Brain pericyte (primary cell): ENCODE data around the gene TBC1D28.
A peak's percentile ranks its signal among the peaks of the same experiment; 100 is the strongest.
"Not testable (repeated sequence)": the region's sequence is repeated elsewhere in the genome, so short reads cannot be mapped to it uniquely, and the experiment has no call there.

Experiments used
- DNase-seq: peaks from one replicate; pipeline ENCODE4 v3.0.0-alpha.2; 2012; ENCODE audit warnings: low read depth, low spot score

TBC1D28 gene

DNA sequence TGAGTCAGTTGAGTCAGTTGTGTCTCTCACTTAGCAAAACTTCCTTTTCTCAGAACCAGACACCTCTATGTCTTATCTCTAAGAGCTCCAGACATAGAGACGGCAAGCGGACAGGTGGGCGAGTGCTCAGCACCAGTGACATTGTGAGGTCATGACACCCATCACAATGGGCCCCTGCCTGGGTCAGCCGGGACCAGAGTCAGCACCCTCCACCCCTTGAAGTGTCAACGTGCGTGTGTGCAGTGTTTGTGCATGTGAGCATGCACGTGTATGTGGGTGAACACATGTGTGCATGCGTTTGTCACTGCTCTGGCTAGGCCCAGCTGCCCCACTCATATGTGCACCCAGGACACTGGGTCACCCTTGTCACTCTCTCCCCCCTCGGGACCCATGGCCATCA lies at the start of gene TBC1D28:
Gene TBC1D28, minus strand, starts transcription at position 101 of the 400 bp plus-strand sequence. CDS start 3,039 bp downstream, outside the sequence.
- DNase-seq: not testable (repeated sequence)

DNA sequence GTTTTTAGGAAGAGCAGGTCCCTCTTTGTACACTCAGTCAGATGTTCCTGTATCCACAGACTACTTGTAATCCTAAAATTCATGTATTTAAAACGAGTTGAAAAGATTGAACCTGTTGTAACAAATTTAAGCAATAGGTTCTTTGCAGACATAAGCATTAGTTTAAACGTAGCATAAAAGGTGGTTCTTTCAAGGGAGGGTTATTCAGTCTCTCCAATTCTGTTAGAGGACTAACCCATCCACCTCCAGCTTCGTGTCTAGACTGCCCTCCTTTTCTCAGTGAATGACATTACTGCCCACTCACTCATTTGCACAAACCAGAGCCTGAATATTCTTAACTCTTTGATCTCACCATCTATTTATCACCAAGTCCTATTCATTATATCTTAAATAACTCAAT lies 38.5 kb upstream of the TBC1D28 start:
- DNase-seq: not testable (repeated sequence)

DNA sequence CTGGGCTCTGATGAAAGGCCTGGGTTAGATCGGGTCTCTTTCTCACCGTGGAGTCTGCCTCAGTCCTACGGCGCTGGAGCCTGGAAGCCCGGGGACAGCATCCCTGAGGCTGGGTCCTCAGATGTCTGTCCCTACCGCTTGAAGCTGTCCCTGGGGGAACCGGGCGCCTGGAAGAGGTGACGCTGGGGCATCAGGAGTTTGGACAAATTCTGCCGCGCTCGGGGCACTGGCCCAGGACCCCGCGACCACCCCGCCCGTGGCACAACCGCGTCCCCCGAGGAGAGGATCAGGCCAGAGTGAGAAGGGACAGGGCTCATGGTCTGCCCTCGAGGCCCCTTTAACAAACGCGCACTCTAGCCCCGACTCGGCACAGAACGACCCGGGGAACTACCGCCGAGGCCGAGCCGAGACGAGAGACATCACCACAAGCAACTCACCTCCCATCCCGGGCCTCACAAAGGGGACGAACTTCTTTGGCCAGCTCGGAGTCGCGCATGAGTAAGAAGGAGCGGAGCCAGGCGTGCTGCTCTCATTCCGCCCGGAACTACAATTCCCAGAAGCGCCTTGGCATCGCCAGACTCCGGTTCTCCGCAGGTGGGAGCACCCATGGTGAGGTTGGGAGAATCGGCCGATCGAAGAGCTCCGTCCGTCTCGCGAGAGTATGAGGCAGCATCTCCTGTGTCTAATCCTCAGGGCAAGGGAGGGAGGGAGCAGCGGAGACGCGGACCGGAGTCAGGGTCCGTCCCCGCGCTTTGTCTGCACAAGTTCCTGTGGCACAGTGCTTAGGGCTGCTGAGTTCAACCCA lies 37.8 kb upstream of the TBC1D28 start, which contains the start of gene FOXO3B:
Gene FOXO3B, minus strand, starts transcription at position 548 of the 805 bp plus-strand sequence. CDS start 663 bp downstream, outside the sequence.
- DNase-seq: peak; percentile 6

DNA sequence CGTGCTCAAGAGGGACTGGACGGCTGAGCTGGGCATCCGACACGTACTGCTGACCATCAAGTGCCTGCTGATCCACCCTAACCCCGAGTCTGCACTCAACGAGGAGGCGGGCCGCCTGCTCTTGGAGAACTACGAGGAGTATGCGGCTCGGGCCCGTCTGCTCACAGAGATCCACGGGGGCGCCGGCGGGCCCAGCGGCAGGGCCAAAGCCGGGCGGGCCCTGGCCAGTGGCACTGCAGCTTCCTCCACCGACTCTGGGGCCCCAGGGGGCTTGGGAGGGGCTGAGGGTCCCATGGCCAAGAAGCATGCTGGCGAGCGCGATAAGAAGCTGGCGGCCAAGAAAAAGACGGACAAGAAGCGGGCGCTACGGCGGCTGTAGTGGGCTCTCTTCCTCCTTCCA lies 33.2 kb upstream of the TBC1D28 start:
- not testable (repeated sequence) for DNase-seq

DNA sequence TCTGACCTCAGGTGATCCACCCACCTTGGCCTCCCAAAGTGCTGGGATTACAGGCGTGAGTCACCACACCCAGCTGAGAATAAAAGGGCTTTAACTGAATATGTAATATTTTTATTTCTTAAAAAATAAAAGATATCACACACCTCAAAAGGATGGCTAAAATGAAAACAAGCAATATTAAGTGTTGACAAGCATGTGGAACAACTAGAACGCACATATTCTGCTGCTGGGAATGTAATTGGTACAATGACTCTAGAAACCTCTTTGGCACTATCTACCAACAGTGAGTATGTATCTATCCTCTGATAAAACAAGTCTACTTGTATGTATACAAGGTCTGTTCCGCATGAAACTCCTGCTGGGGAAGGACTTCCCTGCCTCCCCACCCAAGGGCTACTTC lies 32.7 kb upstream of the TBC1D28 start:
- not testable (repeated sequence) for DNase-seq

DNA sequence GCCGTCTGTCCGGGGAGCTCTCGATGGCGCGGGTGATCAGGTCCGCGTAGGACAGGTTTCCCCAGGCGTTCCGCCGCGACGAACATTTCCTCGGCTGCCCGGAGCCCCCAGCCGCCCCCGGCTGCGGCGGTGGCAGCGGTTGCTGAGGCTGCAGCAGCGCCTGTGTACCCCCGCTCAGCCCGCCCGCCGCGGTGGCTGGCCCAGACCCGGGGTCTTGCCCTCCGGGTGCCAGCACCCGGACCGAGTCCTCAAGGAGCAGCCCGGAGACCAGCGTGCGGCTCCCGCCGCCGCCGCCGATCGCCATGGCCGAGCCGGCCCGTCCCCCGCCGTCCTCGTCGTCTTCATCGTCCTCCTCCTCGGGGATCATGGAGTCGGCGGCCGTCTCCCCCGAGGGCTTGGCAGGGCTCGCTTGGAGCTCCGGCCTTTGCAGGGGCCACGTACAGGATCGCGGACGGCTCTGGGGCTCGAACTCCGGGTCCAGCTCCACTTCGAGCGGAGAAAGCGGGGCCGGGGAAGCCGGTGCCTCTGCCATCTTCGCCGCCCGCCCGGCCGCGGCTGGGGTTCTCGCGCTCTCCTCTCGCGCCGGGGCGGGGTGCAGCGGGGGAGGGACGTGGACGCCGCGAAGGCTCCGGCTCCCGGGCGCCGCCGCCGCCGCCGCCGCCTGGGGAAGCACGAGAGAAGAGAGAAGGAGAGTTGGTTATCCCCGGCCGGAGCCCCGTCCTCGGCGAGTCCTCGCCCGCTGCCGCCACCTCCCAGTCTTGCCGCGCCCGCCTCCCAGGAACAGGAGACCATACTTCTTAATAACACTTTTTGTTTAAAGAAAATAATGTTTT lies 28.4 kb upstream of the TBC1D28 start:
- not testable (repeated sequence) for DNase-seq

DNA sequence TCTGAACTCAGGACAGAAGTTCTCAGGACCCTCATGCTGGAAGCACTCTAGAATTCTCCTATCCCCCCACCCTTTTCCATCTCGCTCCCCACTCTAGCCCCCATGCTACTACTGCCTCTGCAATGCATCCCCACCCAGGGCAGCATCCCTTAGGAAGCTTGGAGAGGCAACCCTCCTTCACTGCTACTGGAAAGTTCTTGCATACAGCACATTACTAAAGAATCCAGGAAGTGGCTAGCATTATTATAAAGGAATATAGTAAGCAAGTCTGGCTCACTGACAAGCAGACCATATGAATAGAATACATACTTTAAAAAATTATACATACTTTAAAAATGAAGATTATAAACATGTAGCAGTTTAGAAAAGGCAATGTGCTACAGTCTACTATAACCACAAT lies 24.4 kb upstream of the TBC1D28 start:
- not testable (repeated sequence) for DNase-seq

DNA sequence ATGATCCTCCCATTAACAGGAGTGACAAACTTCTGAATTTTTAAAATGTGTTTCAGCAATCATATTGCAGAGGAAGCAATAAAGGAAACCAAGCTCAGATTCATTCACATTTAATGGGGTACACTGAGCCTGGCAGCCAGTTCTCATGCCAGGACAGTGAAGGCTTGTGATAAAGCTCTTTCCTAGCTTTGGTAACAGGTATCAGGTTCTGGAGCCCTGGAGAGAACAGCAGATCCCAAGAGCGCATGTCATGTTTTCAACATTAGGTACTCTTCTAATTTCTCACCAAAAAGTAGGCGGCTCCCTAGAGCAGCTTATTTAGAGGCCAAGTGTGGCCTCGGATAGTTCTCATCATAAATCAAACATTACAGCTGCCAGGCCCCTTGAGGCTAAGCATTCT lies 23.3 kb upstream of the TBC1D28 start:
- not testable (repeated sequence) for DNase-seq

DNA sequence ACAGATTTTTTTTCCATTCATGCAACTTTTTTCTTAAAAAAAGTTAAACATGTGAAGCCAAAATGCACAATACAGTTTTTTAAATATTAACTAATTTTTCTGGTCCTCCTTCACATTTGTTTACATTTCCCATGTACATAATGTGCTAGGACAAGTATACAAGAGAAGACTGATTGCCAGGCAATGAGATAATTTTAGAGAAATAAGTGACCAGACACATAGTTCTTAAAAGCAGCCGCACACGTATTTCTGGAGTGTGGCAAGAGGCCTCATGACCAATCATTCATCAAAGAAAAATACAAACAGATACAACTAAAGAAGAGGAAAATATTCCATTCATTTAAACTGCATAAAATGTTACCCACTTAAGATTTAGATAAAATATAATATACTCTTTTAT lies 22.1 kb upstream of the TBC1D28 start:
- DNase-seq: not testable (repeated sequence)

DNA sequence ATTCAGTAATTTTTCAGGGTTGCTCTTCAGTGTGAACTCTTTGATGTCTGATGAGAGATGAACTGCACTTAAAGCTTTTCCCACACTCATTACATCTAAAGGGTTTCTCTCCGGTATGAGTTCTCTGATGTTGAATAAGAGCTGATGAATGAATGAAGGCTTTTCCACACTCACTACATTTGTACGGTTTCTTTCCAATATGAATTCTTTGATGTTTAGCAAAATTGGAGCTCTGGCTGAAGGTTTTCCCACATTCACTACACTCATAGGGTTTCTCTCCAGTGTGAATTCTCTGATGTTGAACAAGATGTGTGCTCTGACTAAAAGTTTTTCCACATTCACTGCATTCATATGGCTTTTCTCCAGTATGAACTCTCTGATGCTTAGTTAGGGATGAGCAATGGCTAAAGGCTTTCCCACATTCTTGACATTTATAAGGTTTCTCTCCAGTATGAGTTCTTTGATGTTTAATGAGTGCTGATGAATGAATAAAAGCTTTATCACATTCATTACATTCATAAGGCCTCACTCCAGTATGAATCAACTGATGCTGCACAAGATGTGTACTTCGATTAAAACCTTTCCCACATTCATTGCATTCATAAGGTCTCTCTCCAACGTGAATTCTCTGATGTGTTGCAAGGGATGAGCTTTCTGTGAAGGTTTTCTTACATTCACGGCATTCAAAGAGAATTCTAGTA lies 17.9 kb upstream of the TBC1D28 start:
- DNase-seq: not testable (repeated sequence)

DNA sequence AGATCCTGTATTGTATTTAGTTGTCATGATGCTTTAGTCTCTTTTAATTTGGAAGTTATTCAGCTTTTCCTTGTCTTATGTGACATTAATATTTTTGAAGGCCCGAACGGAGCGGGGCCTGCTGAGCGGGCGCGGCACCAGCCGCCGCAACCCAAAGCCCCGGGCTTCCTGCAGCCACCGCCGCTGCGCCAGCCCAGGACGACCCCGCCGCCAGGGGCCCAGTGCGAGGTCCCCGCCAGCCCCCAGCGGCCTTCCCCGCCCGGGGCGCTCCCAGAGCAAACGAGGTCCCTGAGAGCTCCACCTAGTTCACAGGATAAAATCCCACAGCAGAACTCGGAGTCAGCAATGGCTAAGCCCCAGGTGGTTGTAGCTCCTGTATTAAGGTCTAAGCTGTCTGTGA lies 5.9 kb upstream of the TBC1D28 start:
- DNase-seq: not testable (repeated sequence)

DNA sequence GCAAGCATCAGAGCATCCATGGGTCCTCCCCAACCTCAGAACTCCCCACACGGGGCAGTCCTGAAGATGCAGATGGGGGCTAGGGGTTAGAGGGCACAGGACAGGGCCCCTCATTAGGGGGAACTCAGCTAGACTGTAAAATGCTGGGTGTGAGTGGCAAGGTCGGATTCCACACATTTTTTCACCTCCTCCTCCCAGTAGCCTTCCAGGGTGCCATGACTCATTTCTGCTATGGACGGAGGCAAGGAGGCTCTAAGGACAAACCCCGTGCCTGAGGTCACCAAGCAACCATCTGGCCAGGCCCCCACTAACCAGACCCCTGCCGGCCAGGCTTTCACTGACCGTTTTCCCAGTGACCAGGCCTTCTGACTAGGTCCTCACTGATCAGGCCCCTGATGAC lies 1.1 kb downstream of the TBC1D28 start:
- DNase-seq: not testable (repeated sequence)

DNA sequence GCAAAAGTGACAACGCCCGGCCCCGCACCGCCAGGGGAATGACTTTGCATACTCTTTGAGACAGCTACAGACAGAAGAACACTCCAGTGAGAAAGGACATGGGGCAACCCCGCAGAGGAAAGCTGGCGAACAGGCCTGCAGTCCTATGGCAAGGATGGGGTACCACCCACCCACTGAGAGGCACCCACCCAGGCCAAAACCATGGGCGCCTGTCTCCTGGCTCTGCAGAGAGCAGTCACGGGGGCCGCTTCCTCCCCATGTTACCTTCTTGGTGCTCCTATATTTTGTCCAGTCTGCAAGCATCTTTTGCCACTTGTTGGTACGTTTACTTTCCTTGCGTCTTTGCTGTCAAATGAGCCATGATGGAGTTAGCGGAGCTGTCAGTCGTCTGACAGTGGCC lies 5.8 kb downstream of the TBC1D28 start:
- DNase-seq: not testable (repeated sequence)

DNA sequence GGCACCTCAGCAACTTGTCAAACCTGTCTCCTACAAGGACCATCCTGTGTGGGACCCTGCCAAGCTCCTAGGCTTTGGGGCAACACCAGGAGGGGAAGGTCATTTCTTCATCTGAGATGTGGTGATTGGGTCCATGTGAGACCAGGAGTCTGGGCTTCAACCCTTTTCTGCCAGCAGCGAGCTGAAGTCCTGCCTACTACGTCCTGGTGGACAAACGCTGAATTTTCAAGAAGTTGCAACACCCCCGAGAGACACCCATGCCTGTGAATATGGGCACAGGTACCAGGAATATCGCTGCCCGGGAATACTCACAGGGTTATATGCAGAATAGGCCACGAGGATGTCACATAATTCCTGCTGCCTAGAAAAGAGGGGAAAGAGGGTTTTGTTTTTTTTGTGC lies 8.0 kb downstream of the TBC1D28 start:
- DNase-seq: not testable (repeated sequence)

DNA sequence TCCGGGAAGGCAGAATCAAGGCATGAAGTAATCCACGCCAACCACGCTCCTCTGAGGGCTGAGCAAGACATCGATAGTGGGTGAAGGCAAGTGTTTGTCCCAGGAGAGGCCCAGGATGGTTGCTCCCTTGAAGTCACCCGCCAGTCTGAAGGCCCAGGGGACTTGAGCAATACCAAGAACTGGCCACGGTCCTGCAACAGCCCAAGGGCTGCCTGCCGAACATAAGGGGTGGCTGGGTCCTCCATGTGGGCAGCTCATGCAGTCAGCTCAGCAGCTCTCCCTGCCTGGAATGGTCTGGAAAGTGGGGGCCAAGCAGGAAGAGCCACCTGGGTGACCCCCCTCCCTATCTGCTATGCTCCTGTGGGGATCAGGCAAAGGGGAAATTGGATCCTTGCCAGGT lies 8.4 kb downstream of the TBC1D28 start:
- not testable (repeated sequence) for DNase-seq

DNA sequence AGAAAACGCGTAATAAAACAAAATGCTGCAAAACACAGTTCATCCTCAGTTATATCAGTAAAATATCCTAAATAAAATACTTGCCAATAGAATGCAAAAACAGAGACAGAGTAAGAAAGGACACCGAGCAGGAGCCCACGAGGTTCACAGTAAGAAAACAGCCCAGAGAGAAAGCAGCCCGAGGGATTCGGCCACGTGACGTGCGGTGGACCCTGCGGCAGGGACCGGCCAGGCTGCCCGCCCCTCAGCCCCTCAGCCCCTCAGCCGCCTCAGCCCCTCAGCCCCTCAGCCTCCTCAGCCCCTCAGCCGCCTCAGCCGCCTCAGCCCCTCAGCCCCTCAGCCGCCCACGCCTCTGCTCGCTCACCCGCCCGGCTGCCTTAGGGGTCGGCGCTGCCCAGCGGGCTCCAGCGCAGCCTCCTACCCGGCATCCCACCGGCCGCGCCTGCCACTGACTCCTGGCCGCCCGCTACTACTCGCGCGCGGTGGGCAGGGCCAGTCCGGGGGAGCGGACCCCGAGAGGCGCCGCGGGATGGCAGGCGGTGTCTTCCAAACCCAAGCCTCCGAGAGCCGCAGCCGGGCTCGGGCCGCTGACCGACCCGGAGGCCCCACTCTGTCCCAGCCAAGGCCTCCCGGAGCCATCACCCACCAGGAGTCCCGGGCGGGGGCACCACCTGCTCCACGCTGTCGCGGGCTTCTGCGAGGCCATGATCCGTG lies 9.5 kb downstream of the TBC1D28 start:
- DNase-seq: not testable (repeated sequence)

DNA sequence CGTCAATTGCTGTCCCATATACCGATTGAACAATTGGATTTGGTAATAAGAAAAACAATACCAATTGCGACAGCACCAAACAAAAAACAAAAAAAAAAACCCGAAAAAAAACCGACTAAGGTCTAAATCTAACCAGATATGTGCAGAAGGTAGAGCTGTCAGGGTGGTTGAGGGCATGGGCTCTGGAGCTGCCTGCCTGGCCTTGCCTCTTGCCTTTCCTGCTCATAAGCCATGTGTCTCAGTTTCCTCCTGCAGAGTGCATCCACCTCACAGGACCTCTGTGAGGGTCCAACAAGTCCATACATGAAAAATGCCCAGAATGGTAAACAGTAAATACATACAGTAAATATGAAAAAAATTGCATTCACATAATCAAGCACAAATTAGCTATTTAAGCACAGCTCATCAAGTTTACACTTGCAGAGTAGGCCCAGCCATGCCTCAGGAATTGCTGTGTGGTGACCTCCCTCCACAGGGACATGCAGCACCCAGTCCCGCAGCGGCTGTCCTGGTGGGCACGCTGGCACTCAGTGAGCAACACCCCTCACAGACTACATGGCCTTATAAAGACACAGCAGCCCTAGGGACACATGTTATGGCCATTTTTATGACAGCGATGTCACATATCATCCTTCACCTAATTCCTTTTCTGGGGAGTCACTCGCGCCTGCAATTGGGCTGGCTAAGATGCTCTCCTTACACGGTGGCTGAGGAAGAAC lies 17.9 kb downstream of the TBC1D28 start:
- no peak for DNase-seq

DNA sequence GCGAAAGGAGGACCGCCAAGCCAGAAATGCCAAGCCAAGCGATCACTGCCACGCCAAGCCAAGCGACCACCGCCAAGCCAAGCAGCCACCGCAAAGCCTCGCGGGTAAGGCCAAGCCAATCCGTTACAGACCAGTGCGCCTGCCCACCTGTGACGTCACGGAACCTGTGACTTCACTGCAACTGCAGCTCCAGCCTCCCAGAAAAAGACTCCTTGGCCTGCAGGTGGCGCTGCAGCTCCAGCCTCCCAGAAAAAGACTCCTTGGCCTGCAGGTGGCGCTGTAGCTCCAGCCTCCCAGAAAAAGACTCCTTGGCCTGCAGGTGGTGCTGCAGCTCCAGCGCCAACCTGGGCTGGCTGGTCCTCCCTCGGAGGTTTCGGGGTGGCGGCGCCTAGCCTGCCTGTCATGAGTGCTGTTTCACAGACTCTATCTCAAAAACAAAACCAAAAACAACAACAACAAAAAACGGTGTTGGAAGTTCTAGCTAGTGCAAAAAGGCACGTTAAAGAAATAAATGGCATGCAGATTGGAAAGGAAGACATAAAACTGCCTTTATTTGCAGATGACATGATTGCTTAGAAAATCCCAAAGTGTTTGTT lies 18.6 kb downstream of the TBC1D28 start:
- peak; percentile 66 for DNase-seq

DNA sequence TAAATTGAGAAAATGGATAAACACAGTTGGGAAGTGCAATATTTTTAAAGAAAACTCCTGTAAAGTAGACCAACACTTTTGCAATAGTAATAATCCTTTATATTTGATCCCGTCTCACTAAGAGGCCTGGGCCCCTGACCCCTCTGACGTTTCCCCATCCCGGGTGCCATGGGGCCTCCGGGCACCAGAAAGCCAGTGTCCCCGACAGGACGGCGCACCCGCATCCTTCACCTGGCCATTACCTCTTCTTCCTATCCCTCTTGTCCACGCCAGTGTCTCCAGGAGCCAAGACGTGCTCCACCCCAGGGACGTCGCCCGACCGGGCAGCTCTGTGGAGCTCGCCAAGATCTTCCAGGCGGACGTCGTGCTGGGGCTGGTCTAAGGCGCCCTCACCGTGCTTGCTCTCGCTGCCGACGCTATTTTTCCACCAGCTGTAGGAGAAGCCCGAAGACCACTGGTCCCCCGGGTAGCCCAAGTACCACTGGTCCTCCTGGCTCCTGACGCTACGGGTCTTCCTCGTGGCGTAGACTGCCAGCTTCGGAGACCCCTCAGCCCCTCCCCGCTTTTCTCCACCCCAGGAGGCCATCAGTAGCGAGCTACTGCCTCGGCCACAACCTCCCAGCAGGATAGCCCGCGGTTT lies 19.2 kb downstream of the TBC1D28 start:
- DNase-seq: peak; percentile 8

DNA sequence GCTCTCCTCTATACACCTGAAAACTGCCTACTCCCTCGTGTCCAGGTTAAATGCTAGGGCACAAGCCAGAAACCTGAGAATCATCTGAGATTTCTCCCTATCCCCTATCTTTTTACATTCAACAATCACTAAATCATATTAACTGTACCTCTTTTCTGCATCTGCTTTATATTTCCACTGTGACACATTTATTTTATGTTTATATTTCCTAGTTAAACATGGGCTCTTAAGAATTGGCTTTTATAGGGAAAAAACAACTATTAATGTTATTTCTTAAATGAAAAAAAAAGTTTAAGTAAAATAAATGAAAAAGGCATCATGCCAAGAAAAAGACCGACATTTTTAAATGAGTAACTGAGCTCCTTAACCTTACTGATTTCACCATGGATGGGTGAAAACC lies 26.6 kb downstream of the TBC1D28 start:
- DNase-seq: not testable (repeated sequence)
